ENCODE measurements around the gene ARFIP2. TPM values are rescaled to one million over a fixed set of nuclear protein-coding genes. Genes with fewer than 3 reads are reported as not detected.
"Not testable (repeated sequence)": the region's sequence is repeated elsewhere in the genome, so short reads cannot be mapped to it uniquely, and the experiment has no call there.

The ARFIP2 gene, protein sequence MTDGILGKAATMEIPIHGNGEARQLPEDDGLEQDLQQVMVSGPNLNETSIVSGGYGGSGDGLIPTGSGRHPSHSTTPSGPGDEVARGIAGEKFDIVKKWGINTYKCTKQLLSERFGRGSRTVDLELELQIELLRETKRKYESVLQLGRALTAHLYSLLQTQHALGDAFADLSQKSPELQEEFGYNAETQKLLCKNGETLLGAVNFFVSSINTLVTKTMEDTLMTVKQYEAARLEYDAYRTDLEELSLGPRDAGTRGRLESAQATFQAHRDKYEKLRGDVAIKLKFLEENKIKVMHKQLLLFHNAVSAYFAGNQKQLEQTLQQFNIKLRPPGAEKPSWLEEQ
- 34.4 TPM for polyA plus RNA-seq (2012; ENCODE audit: low read depth, missing spikeins)

- TF ChIP-seq POLR2AphosphoS5 (IDR thresholded peaks at IDR 0.05; ENCODE audit: low read depth, low read length) = peak; percentile 95
- peak; percentile 85; the same call in 1 of the 2 replicates for TF ChIP-seq TAF1 (IDR thresholded peaks at IDR 0.05; ENCODE audit: low read depth, low read length)
- TF ChIP-seq PAX5 (IDR thresholded peaks at IDR 0.05; ENCODE audit: insufficient read depth, low read length, severe bottlenecking) = no peak
- peak; percentile 50; the same call in 1 of the 2 replicates for TF ChIP-seq POU2F2 (IDR thresholded peaks at IDR 0.05; ENCODE audit: low read depth, low read length)
- TF ChIP-seq SPI1 (IDR thresholded peaks at IDR 0.05; ENCODE audit: low read depth, low read length) = peak; percentile 63
- peak; percentile 93 for TF ChIP-seq POLR2A (IDR thresholded peaks at IDR 0.05; ENCODE audit: low read depth, low read length)
- DNase-seq (ENCODE audit: insufficient read length, low spot score) (peak; percentile 98), FAIRE-seq (peak; percentile 100)
Measured at GRCh38 chr11:6481012-6481923, at the start of gene ARFIP2, which contains the start of gene TIMM10B. TSS of gene ARFIP2 (minus strand) at chr11:6481331. CDS start at chr11:6480421, 910 bp downstream. TSS of gene TIMM10B (plus strand) at chr11:6481501. CDS start at chr11:6481517, 16 bp downstream.

GRCh38 chr11:6530848-6531247 lies 49.7 kb upstream of the ARFIP2 start:
- DNase-seq (ENCODE audit: insufficient read length, low spot score) (no peak), FAIRE-seq (peak; percentile 64)
- no peak for TF ChIP-seq POU2F2 (IDR thresholded peaks at IDR 0.05; ENCODE audit: low read depth, low read length)
- TF ChIP-seq TAF1 (IDR thresholded peaks at IDR 0.05; ENCODE audit: low read depth, low read length) = no peak
- TF ChIP-seq PAX5 (IDR thresholded peaks at IDR 0.05; ENCODE audit: insufficient read depth, low read length, severe bottlenecking) = no peak
- TF ChIP-seq POLR2A (IDR thresholded peaks at IDR 0.05; ENCODE audit: low read depth, low read length) = no peak
- TF ChIP-seq SPI1 (IDR thresholded peaks at IDR 0.05; ENCODE audit: low read depth, low read length) = no peak
- TF ChIP-seq POLR2AphosphoS5 (IDR thresholded peaks at IDR 0.05; ENCODE audit: low read depth, low read length) = no peak

DNA sequence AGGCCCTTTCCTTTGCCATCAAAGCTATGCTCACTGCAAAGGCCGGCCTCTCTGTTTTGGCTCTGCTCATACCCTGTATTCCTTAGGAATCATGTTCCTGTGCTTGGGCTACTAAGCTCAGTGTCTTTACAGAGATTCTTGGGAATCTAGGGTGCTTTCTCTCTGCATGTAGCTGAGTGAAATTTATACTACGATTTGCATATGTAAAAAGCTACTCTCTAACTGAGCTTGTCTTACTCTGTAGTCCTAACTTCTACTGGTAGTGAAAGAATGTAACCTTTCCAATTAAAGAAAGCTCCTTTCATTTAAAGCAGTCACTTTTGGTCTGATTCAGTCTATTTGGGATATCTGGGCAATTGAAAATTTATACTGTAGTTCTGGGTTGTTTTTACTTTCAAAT lies 48.1 kb upstream of the ARFIP2 start:
- FAIRE-seq (no peak), DNase-seq (ENCODE audit: insufficient read length, low spot score) (no peak)
- TF ChIP-seq SPI1 (IDR thresholded peaks at IDR 0.05; ENCODE audit: low read depth, low read length) = no peak
- TF ChIP-seq PAX5 (IDR thresholded peaks at IDR 0.05; ENCODE audit: insufficient read depth, low read length, severe bottlenecking) = no peak
- no peak for TF ChIP-seq TAF1 (IDR thresholded peaks at IDR 0.05; ENCODE audit: low read depth, low read length)
- no peak for TF ChIP-seq POU2F2 (IDR thresholded peaks at IDR 0.05; ENCODE audit: low read depth, low read length)
- no peak for TF ChIP-seq POLR2AphosphoS5 (IDR thresholded peaks at IDR 0.05; ENCODE audit: low read depth, low read length)
- no peak for TF ChIP-seq POLR2A (IDR thresholded peaks at IDR 0.05; ENCODE audit: low read depth, low read length)

DNA sequence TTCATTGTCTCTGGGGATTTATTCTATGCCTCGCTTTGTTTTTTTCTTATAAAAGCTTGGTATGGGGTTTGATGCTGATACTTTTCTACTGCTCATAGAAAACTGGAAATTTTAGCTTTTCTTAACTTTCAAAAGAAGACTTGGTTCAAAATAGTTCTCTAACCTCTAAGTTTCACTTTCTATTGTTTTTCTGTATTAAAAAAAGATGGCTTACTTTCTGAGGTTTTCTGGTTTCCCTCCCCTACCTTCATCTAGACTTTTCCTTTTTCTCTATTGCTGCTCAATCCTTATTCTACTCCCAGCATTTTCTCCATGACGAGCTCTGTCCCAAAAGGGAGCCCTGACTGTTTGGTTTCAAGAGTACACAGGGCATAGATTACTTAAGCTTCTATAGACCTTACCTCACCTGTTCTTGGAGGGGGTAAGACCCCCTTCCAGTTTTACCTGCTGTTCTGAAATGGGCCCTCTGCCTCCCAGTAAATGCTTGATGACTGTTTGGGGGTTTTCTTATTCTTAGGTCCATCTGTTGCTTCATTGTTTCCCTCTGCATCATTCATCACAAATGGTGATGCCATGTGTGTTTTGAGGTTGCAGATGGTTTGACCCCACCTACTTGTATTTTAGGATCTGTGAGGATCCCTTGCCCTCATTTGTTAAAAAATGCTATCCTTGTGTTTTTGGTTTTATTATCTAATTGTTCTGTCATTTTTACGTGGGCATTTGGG lies 45.4 kb upstream of the ARFIP2 start:
- DNase-seq (ENCODE audit: insufficient read length, low spot score) = no peak
- FAIRE-seq = peak; percentile 60
- no peak for TF ChIP-seq TAF1 (IDR thresholded peaks at IDR 0.05; ENCODE audit: low read depth, low read length)
- TF ChIP-seq PAX5 (IDR thresholded peaks at IDR 0.05; ENCODE audit: insufficient read depth, low read length, severe bottlenecking) = no peak
- TF ChIP-seq POU2F2 (IDR thresholded peaks at IDR 0.05; ENCODE audit: low read depth, low read length) = no peak
- TF ChIP-seq SPI1 (IDR thresholded peaks at IDR 0.05; ENCODE audit: low read depth, low read length) = no peak
- TF ChIP-seq POLR2AphosphoS5 (IDR thresholded peaks at IDR 0.05; ENCODE audit: low read depth, low read length) = no peak
- no peak for TF ChIP-seq POLR2A (IDR thresholded peaks at IDR 0.05; ENCODE audit: low read depth, low read length)

DNA sequence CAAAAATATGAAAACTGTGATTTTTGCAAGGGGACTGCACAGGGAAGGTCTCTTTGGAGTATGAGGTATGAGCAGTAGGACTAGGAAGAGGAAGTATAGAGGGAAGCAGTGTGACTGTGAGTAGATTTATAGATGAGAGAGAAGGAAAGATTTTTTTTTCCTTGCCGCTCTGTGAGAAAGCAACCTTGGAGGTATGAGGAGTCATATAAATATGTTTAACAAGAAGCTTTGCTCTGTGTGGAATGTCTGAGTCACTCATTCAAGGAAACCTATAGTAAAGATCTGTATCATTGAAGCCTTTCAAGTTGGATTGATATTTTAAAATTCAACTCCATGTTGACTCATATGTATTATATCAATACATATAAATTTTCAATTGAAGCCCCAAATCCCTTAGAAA lies 42.1 kb upstream of the ARFIP2 start:
- no peak for DNase-seq (ENCODE audit: insufficient read length, low spot score)
- FAIRE-seq = no peak
- TF ChIP-seq SPI1 (IDR thresholded peaks at IDR 0.05; ENCODE audit: low read depth, low read length) (no peak), TAF1 (IDR thresholded peaks at IDR 0.05; ENCODE audit: low read depth, low read length) (no peak), POLR2AphosphoS5 (IDR thresholded peaks at IDR 0.05; ENCODE audit: low read depth, low read length) (no peak), POU2F2 (IDR thresholded peaks at IDR 0.05; ENCODE audit: low read depth, low read length) (no peak)

- not testable (repeated sequence) for DNase-seq (ENCODE audit: insufficient read length, low spot score); FAIRE-seq
Measured at GRCh38 chr11:6521946-6522345, 40.8 kb upstream of the ARFIP2 start.

- TF ChIP-seq PAX5 (IDR thresholded peaks at IDR 0.05; ENCODE audit: insufficient read depth, low read length, severe bottlenecking) (no peak), POLR2AphosphoS5 (IDR thresholded peaks at IDR 0.05; ENCODE audit: low read depth, low read length) (no peak), POLR2A (IDR thresholded peaks at IDR 0.05; ENCODE audit: low read depth, low read length) (no peak), TAF1 (IDR thresholded peaks at IDR 0.05; ENCODE audit: low read depth, low read length) (no peak), POU2F2 (IDR thresholded peaks at IDR 0.05; ENCODE audit: low read depth, low read length) (no peak), SPI1 (IDR thresholded peaks at IDR 0.05; ENCODE audit: low read depth, low read length) (no peak)
- FAIRE-seq (peak; percentile 35), DNase-seq (ENCODE audit: insufficient read length, low spot score) (no peak)
Measured at GRCh38 chr11:6520265-6520664, 39.1 kb upstream of the ARFIP2 start.

DNA sequence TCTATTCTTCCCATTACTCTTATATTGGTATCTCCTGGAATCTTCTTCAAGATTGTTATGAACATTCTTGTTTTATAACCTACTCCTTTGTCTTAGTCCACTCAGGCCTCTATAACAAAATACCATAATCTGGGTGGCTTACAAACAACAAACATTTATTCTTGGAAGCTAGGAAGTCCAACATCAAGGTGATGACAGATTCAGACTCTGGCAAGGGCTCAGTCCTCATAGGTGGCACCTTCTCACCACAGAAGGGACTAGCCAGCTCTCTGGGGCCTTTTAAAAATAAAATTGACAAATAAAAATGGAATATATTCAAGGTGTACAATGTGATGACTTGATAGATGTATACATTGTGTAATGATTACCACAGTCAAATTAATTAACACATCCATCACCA lies 35.7 kb upstream of the ARFIP2 start:
- TF ChIP-seq SPI1 (IDR thresholded peaks at IDR 0.05; ENCODE audit: low read depth, low read length) (no peak), TAF1 (IDR thresholded peaks at IDR 0.05; ENCODE audit: low read depth, low read length) (no peak), PAX5 (IDR thresholded peaks at IDR 0.05; ENCODE audit: insufficient read depth, low read length, severe bottlenecking) (no peak), POLR2A (IDR thresholded peaks at IDR 0.05; ENCODE audit: low read depth, low read length) (no peak), POU2F2 (IDR thresholded peaks at IDR 0.05; ENCODE audit: low read depth, low read length) (no peak), POLR2AphosphoS5 (IDR thresholded peaks at IDR 0.05; ENCODE audit: low read depth, low read length) (no peak)
- FAIRE-seq (no peak), DNase-seq (ENCODE audit: insufficient read length, low spot score) (no peak)
